GM23338 (cell line): ENCODE data around the gene CACNG3. TPM values are rescaled to one million over a fixed set of nuclear protein-coding genes. Genes with fewer than 3 reads are reported as not detected.
"Not testable (repeated sequence)": the region's sequence is repeated elsewhere in the genome, so short reads cannot be mapped to it uniquely, and the experiment has no call there.

Experiments
- ATAC-seq: fragments of 200-7000 bp; cut with Tn5 transposase; 3 replicates; pipeline ENCODE4 v1.9.1; 2020
- DNase-seq: peaks from one replicate; pipeline ENCODE4 v3.0.0-alpha.2; 2015; ENCODE audit warnings: low spot score
- H2AFZ ChIP-seq: fragments of 200-600 bp; sonication (generic); 2 replicates; pipeline ENCODE4 v1.8.0; 2016; ENCODE audit warnings: antibody characterized with exemption, mild to moderate bottlenecking, moderate library complexity
- H3F3A ChIP-seq: fragments of 200-600 bp; sonication (generic); replicated peaks from 2 replicates; pipeline ENCODE4 v1.8.0; 2017; ENCODE audit warnings: antibody characterized with exemption, mixed run types, low read depth
- H3K27ac ChIP-seq: fragments of 200-600 bp; sonication (generic); 2 replicates; pipeline ENCODE4 v1.6.1; 2016; ENCODE audit warnings: low read depth
- H3K27me3 ChIP-seq: fragments of 200-600 bp; sonication (generic); 2 replicates; pipeline ENCODE4 v1.8.0; 2016; ENCODE audit warnings: mild to moderate bottlenecking, mixed run types, moderate library complexity; ENCODE audit not compliant: insufficient read depth
- H3K36me3 ChIP-seq: fragments of 200-600 bp; sonication (generic); 2 replicates; pipeline ENCODE4 v1.8.0; 2016; ENCODE audit warnings: mild to moderate bottlenecking; ENCODE audit not compliant: insufficient read depth
- H3K4me1 ChIP-seq: fragments of 200-600 bp; sonication (generic); 2 replicates; pipeline ENCODE4 v1.8.0; 2016; ENCODE audit warnings: mild to moderate bottlenecking, moderate library complexity; ENCODE audit not compliant: insufficient read depth
- H3K4me2 ChIP-seq: fragments of 200-600 bp; sonication (generic); 2 replicates; pipeline ENCODE4 v1.7.1; 2017; ENCODE audit warnings: mixed run types
- H3K4me3 ChIP-seq: fragments of 200-600 bp; sonication (generic); 2 replicates; pipeline ENCODE4 v1.6.1; 2016; ENCODE audit warnings: mixed run types
- H3K79me2 ChIP-seq: fragments of 200-600 bp; sonication (generic); replicated peaks from 2 replicates; pipeline ENCODE4 v1.8.0; 2017; ENCODE audit warnings: mild to moderate bottlenecking; ENCODE audit not compliant: insufficient read depth
- H3K9me2 ChIP-seq: fragments of 200-600 bp; sonication (generic); 2 replicates; pipeline ENCODE4 v1.8.0; 2017; ENCODE audit not compliant: insufficient read depth
- H4K20me1 ChIP-seq: fragments of 200-600 bp; sonication (generic); replicated peaks from 2 replicates; pipeline ENCODE4 v1.8.0; 2017; ENCODE audit warnings: mild to moderate bottlenecking; ENCODE audit not compliant: insufficient read depth
- H3K27ac Mint-ChIP-seq: 2 replicates; pipeline ENCODE4 v1.8.0; 2020; ENCODE audit warnings: inconsistent platforms, mild to moderate bottlenecking, moderate library complexity, mixed read lengths
- H3K27me3 Mint-ChIP-seq: 3 replicates; pipeline ENCODE4 v1.8.0; 2022; ENCODE audit warnings: low read depth, mild to moderate bottlenecking, moderate library complexity, mixed read lengths, inconsistent platforms; ENCODE audit not compliant: insufficient read depth, poor library complexity
- H3K36me3 Mint-ChIP-seq: 3 replicates; pipeline ENCODE4 v1.8.0; 2021; ENCODE audit warnings: low read depth, mild to moderate bottlenecking, inconsistent platforms, moderate library complexity, mixed read lengths
- H3K4me1 Mint-ChIP-seq: 3 replicates; pipeline ENCODE4 v1.8.0; 2020; ENCODE audit warnings: mild to moderate bottlenecking, inconsistent platforms, mixed read lengths
- H3K4me3 Mint-ChIP-seq: 3 replicates; pipeline ENCODE4 v1.8.0; 2021; ENCODE audit warnings: moderate library complexity, mild to moderate bottlenecking, inconsistent platforms, mixed read lengths
- H3K9me3 Mint-ChIP-seq: 3 replicates; pipeline ENCODE4 v1.8.0; 2020; ENCODE audit warnings: moderate library complexity, mild to moderate bottlenecking, inconsistent platforms, mixed read lengths
- CREB1 ChIP-seq: fragments of 250-450 bp; sonication (Bioruptor Pico); IDR thresholded peaks from 2 replicates; pipeline ENCODE4 v1.5.0; 2020; ENCODE audit warnings: low read depth, mild to moderate bottlenecking, moderate library complexity
- CTCF ChIP-seq, 2 experiments: fragments of 200-600 bp in 1 of 2; sonication (generic) in 1 of 2; conservative IDR thresholded peaks; 2 replicates each; pipeline versions ENCODE4 v1.5.1 to v1.6.1; 2016 to 2017; ENCODE audit warnings: antibody characterized with exemption in 2 of 2, low read depth in 2 of 2, mild to moderate bottlenecking in 2 of 2, moderate library complexity in 1 of 2
- ETS1 ChIP-seq: IDR thresholded peaks from 2 replicates; pipeline ENCODE4 v1.6.1; 2016; ENCODE audit warnings: antibody characterized with exemption
- EZH2 ChIP-seq: fragments of 200-600 bp; sonication (generic); IDR thresholded peaks from one replicate; pipeline ENCODE4 v1.8.0; 2017; ENCODE audit warnings: antibody characterized with exemption, mild to moderate bottlenecking, low read depth; ENCODE audit not compliant: unreplicated experiment
- EZH2phosphoT487 ChIP-seq: fragments of 200-600 bp; sonication (generic); IDR thresholded peaks from one replicate; pipeline ENCODE4 v1.8.1; 2018; ENCODE audit warnings: antibody characterized with exemption; ENCODE audit not compliant: unreplicated experiment
- JUNB ChIP-seq: IDR thresholded peaks from one replicate; pipeline ENCODE4 v1.6.1; 2016; ENCODE audit warnings: antibody characterized with exemption; ENCODE audit not compliant: unreplicated experiment
- POLR2AphosphoS5 ChIP-seq: IDR thresholded peaks from 2 replicates; pipeline ENCODE4 v1.6.1; 2016; ENCODE audit warnings: antibody characterized with exemption, low read depth
- REST ChIP-seq: IDR thresholded peaks from one replicate; pipeline ENCODE4 v1.6.1; 2018; ENCODE audit warnings: antibody characterized with exemption; ENCODE audit not compliant: unreplicated experiment
- ZNF114 ChIP-seq: fragments of 250-450 bp; sonication (Bioruptor Pico); IDR thresholded peaks from 2 replicates; pipeline ENCODE4 v1.5.0; 2020; ENCODE audit warnings: mild to moderate bottlenecking, moderate library complexity
- ZNF331 ChIP-seq: fragments of 250-450 bp; sonication (Bioruptor Pico); IDR thresholded peaks from 2 replicates; pipeline ENCODE4 v1.5.0; 2020; ENCODE audit warnings: low read depth, mild to moderate bottlenecking, moderate library complexity
- polyA plus RNA-seq: library from polyadenylated mRNA; unstranded; fragments of >200 nt; fragmentation: Nextera tagmentation; extraction: Ambion mirVana; gene quantifications from 2 replicates; pipeline ENCODE4 v1.2.1, GENCODE V29; 2016
- total RNA-seq: library from RNA; depleted of rRNA; stranded (reverse); fragments of >200 nt; shearing (Covaris generic); gene quantifications from 2 replicates; pipeline ENCODE4 v1.2.3, GENCODE V29; 2014

CACNG3 gene
- total and polyA plus RNA-seq, 2 experiments from 2014 or later = not detected

GRCh38 chr16:24343829-24344228 lies 87.7 kb downstream of the CACNG3 start:
- not testable (repeated sequence) for H3K9me2 ChIP-seq, H3K27me3 Mint-ChIP-seq

GRCh38 chr16:24344784-24345183 lies 88.6 kb downstream of the CACNG3 start:
- Histone ChIP-seq H4K20me1 (no peaks in the 10 kb centered on the region), H2AFZ (no peak overlapping the region), H3K4me3 (no peak overlapping the region), H3K36me3 (no peaks in the 10 kb centered on the region), H3F3A (no peaks in the 10 kb centered on the region), H3K9me2 (peaks cover 2% of the 10 kb centered on the region; the same call in 1 of the 2 replicates), H3K27ac (no peak overlapping the region), H3K4me1 (peaks cover 46% of the 10 kb centered on the region), H3K4me2 (no peak overlapping the region), H3K79me2 (no peaks in the 10 kb centered on the region), H3K27me3 (no peaks in the 10 kb centered on the region)
- Mint-ChIP-seq H3K27ac (no peak overlapping the region), H3K4me1 (peaks cover 42% of the 10 kb centered on the region), H3K36me3 (no peaks in the 10 kb centered on the region), H3K27me3 (peaks cover 2% of the 10 kb centered on the region), H3K9me3 (no peaks in the 10 kb centered on the region), H3K4me3 (no peak overlapping the region)
- no peak for DNase-seq
- no peak for ATAC-seq
- TF ChIP-seq POLR2AphosphoS5 = no peak
- TF ChIP-seq EZH2 = no peak
- TF ChIP-seq REST = no peak
- TF ChIP-seq CTCF (conservative IDR thresholded peaks at IDR 0.05; ENCODE audit: low read depth in 2 of 2) = no peak
- TF ChIP-seq ZNF114 (CRISPR knock-in tag) = no peak
- TF ChIP-seq ZNF331 (CRISPR knock-in tag) = no peak
- TF ChIP-seq ETS1 = no peak
- no peak for TF ChIP-seq JUNB
- no peak for TF ChIP-seq EZH2phosphoT487
- no peak for TF ChIP-seq CREB1 (CRISPR knock-in tag)

More at GRCh38 chr16:24343829-24344228, 87.7 kb downstream of the CACNG3 start:
- not testable (repeated sequence) for H3F3A ChIP-seq, H3K4me3 ChIP-seq, H3K4me3 Mint-ChIP-seq, H3K79me2 ChIP-seq, H3K9me3 Mint-ChIP-seq, H3K27me3 ChIP-seq, H3K4me2 ChIP-seq, H2AFZ ChIP-seq, H3K27ac Mint-ChIP-seq, H4K20me1 ChIP-seq, ATAC-seq, DNase-seq, H3K36me3 ChIP-seq, H3K36me3 Mint-ChIP-seq, H3K27ac ChIP-seq
- H3K4me1 Mint-ChIP-seq = peaks cover 33% of the 10 kb centered on the region
- H3K4me1 ChIP-seq = peaks cover 37% of the 10 kb centered on the region
